Activated CD4-positive, CD25-positive, alpha-beta regulatory T cell treated with anti-CD3 and anti-CD28 coated beads, Interleukin-2, amount 50 U/mL, for 16 hours (primary cell): ENCODE measurements around the gene GNB5.

Source experiments
- DNase-seq: peaks from one replicate; pipeline ENCODE4 v3.0.0-alpha.2; 2020; ENCODE audit warnings: low read depth, low spot score

GNB5 gene

DNA sequence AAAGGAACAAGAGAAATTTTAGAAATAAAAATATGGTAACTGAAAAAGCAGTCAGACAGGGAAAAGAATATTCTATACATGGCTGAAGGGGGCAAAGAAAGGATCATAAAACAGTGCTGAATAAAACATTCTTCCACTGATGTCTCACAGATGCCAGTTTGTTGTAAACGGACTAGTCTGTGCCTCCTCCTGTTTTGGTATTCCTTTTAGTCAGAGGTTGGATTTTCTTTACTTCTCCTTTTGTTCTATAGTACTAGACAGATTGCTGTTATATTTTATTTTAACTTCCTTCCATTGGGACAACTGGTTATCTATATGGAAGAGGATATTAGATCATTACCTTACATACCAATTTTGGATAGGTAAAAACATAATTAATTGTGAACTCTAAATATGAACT is 16.0 kb upstream of the GNB5 start:
- no peak for DNase-seq

DNA sequence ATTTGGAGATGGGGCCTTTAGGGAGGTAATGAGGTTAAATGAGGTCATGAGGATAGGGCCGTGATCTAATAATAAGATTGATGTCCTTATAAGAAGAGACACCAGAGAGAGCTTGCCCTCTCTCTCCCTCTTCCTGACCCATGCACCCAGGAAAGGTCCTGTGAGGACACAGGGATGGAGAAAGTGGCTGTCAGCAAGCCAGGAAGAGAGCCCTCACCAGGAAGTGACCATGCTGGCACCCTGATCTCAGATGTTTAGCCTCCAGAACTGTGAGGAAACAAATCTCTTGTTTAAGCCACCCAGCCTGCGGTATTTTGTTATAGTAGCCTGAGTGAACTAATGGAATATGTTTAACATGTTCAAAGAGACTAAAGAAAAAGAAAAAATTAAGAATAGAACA is 15.3 kb upstream of the GNB5 start:
- DNase-seq: no peak

DNA sequence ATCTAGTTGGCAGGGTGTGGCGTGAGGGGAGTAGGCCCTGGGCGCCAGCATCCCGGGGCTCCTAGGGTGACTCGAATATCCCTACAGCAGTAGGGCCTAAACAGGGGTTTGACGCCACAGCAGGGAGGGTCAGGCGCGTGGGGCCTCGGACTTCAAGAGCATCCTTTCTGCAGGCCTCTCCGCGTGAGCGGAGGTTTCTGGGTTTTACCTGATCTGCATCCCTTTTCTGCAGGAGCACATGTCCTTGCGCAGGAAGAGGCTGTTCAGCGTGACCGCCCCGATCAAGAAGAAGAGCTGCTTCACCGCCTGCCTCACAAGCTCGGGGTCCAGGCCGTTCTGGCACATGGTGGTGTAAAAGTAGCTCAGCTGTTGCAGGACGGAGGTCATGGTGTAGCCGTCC is 13.5 kb upstream of the GNB5 start:
- no peak for DNase-seq

DNA sequence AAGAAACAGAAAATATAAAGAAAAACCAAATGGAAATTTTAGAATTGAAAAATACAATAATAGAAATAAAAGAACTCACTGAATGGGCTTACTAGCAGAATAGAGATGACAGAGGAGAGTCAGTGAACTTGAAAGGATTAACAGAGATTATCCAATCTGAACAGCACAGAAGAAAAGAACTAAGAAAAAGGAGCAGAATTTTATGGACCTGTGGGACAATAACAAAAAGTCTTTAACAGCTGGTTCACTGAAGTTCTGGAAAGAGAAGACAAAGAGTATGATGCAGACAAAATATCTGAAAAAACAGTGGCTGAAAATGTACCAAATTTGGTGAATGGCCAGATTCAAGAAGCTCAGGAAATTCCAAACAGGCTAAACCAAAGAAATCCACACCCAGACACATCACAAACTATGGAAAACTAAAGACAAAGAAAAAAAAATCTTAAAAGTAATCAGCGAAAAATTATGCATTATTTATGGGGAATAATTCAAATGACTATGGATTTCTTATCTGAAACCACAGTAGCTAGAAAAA is 9.7 kb upstream of the GNB5 start:
- DNase-seq: no peak

DNA sequence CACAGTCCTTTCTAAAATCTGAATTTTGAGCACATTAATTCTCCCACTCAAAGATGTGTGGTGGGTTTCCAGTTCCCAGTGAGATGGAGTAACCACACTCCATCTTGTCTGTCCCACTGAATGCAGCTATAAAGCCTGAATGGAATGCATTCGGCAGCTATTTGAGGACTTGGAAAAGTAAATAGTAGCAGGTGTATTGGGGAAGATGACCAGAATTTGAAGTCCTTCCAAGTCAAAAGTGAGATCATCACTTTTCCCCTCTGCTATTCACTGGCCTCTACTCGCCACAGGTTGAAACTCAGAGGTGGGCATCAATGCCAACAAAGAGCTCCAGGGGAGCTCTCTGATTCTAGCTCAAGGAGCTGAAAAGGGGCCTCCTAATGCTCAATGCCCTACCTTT is 8.1 kb upstream of the GNB5 start:
- DNase-seq: no peak

DNA sequence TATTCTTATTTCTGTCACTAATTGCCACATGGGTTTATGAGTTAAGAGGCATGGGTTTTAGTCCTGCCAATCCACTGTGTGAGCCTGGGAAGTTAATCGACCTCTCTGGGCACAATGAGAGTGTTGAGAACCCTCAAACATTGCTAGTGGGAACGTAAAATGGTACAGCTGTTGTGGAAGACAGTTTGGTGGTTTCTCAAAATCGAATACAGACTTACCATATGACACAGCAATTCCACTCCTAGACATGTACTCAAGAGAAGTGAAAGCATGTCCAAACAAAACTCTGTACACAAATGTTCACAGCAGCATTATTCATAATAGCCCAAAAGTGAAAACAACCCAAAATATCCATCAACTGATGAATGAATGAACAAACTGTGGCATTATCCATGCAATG is 5.7 kb upstream of the GNB5 start:
- DNase-seq: no peak

DNA sequence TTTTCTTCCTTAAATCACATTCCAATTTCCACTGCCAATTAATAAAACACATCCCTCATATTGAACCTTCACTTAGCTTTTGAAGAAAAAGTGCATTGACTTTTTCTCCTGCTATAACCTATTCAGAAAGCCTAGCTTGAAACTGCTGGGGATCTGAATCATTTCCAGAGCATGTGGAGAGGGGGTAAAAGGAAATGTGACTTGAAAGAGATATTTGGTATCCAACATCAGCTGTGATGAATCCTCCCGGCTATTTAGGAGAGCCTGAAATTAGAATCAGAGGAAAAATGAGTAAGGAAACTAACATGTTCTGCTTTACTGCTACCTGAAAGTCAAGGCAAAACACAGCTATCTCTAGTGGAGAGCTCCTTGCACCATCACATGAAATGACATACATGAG is 2.6 kb upstream of the GNB5 start:
- no peak for DNase-seq

DNA sequence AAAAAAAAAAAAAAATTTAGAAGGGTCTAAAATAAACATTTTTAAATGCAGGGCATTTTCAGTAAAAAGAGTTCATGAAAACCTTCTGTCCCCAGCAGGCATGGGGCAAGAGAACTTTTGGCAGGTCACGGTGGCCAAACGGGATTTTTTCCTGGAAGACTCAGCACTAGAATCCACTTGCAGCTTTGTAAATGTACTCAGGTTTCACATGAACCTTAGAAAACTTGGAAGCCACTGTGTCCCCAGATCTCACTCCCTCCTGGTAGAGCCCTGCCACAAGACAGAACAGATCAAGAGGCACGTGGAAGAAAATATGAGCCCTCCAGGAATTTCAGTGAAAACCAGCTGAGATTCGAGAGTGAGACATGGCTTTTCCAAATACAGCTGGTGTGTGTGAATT is 2.1 kb upstream of the GNB5 start:
- DNase-seq: no peak

DNA sequence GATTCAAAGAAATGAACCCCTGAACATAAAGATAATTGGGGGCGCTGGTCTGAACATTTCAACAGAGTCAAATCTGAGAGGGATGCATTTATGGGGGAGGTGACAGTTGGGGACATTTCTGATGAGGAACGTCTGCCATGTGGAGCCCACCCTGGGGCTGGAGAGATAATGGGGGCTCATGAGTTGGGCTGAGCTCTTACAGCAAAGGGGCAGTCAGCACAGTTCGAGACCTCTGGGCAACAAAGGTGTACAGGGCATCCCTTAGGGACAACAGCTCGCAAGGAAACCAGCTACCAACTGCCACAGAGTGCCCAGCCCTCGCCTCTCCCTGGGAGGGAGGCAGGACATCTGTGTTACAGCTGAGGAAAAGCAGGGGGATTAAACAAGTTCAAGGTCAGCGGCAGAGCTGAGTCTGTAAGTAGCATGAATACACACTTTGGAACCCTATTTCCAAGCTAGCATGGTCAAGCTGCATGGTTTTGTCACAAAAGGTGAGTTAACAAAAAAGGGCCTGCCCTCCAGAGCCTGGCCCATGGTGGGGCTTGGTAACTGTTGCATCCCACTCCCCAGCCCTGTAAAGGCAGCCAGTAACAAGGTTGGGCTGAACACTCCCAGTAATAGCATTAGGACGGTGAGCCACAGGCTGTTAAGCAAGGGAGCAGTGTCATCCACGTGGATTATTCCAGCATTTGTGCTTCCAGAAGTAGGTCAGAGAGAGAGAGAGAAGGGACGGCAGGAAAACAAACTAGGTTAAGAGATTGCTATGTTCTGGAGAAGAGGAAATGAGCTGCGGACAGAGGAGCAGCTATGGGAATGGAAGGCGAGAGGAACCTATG is 4.3 kb downstream of the GNB5 start:
- no peak for DNase-seq

DNA sequence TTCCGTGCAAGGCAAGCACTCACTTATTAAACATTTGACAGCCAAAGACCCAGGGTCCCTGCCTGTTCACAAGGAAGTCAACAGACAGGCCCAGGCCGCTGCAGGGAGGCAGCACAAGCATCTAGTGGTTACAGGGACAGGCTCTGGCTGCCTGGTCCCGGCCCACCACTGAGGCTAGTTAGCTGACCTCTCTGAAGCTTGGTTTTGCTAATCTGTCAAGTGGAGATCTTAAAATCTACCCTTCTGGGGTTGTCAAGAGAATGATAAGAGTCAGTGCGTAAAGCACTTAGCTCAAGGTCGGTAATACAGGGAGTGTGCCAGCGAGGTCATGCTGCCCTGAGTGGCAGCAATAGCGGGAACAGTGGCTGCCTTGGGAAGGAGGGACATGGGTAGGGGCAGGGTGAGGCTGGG is 6.0 kb downstream of the GNB5 start:
- DNase-seq: no peak

DNA sequence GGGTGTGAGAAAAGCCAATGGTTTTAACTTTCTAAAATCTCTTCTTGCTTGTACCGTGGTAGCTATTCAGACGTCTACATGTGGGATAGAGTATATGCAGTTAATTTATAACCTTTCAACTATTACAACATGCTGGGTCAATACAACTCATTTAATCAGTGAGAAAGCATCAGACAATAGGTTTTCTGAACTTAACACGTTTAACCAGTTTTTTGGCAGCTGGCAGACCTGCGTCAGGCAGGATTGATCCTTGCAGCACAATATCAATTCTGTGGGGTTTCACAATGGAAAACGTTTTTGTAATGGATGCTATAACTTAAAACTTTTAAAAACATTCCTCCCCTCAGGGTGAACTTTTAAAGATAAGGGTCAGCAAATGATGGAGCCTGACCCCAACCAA is 6.5 kb downstream of the GNB5 start:
- DNase-seq: no peak

DNA sequence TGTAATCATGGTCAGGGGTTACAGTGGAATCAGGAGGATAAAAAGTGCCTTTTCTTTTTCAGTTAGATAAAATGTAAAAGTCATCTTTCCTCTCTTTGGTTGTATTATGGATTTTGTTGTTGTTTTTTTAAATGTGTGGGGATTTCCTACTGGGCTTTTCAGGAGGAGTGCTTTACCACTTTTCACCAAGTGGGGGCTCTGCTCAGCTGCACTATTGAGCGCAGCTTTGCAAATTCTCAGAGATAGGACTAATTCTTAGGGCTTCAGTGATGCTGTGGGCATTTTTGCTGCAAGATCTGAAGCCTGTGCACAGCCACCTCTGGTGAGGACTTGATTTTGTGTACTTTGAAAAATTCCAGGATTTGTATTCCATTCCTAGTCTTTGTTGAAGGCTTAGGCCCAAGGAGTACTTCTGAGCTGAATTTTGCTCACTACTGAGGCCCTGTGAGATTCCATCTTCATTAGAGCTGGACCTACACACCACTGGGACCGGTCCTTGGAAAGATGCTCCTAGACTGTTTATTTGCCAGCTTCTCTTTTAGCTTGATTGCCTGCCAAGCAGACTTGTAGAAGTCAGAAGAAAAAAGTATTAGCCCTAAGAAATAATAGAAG is 7.5 kb downstream of the GNB5 start:
- DNase-seq: no peak

DNA sequence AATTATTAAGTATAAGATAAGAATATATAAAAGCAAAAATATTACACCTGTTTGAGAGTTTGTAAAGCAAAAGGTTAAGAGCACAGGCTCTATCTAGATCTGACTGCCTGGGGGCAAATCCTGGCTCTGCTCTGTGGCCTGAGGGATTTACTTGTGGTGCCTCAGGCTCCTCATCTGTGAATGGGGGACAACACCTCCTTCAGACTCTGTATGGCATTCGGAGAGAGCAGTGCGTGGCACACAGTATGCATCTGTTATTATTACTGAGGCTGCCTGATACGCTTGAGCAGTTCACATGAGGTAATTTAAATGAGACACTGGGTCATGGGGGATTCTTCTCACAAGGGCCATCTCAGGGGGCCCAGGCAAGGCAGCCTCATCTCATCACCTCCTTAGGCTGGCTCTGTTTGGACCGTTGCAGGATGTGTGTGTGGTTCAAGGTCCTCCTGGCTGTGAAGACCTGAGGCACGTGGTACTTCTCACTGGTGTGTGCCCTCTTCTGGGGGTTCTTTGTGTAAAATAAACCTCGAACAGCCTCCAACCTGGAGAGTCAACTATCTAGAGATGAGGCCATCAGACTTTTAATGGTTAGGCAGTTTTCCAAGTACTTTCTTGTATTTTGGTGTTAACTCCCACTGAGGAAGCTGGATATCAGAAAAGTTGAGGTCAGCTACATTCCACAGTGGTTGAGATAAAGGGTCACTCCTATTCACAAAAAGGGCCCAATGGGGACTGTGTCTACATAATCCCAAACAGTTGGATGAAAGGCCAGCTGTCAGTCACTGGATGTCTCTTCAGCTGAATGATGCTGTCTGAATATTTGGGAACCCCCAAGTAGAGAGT is 9.0 kb downstream of the GNB5 start:
- DNase-seq: no peak

DNA sequence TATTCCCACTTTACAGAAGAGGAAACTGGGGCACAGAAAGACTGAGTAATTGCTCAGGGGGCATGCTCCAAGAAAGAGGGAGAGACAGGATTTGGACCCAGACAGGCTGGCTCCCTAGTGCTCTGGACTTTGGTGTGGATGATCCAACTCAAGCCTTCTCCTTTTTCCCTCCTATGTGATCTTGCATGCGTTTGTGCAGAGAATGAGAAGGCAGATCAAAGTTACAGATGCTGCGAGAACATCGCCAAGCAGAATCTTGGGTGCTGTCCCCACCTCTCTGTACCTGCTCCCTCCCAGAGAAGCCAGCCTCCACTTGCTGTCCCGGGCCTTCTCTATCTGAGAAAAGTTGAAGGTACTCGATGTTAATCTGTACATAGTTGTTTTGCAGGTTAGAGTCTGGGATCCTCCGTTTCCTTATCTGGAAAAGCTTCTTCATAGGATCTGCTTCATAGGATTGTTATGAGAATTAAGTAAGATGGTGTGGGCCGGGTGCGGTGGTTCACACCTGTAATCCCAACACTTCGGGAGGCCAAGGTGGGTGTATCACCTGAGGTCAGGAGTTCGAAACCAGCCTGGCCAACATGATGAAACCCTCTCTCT is 10.2 kb downstream of the GNB5 start:
- no peak for DNase-seq

DNA sequence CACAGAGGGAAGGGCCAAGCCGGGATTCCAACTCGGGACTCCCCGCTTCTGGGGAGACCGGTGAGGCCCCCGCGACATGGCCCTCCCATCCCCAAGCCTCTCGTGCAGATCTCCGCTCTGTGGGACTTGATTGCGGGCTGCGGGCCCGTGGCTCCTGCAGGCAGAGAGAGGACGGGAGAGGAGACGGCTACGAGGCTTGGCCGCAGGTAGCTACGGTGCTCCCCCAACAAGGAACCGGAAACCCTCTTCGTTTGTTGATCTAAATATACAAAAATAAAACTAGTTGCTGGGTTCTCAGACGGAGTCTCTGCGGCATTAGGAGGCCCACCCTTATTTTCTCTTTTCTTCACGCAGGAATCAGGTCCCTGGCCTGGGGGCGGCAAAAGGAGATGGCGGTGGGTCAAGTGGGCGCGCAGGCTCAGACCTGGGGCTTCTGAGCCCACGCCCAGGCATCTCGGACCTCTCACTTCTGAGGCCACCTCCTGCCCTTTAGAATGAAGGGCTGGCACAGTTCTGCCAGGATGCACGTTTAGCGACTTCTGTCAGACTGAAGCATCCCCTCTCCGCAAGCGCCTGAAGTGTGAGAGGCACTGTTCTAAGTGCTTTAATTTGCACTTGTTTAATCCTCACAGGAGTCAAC is 10.9 kb downstream of the GNB5 start:
- DNase-seq: peak; percentile 7

DNA sequence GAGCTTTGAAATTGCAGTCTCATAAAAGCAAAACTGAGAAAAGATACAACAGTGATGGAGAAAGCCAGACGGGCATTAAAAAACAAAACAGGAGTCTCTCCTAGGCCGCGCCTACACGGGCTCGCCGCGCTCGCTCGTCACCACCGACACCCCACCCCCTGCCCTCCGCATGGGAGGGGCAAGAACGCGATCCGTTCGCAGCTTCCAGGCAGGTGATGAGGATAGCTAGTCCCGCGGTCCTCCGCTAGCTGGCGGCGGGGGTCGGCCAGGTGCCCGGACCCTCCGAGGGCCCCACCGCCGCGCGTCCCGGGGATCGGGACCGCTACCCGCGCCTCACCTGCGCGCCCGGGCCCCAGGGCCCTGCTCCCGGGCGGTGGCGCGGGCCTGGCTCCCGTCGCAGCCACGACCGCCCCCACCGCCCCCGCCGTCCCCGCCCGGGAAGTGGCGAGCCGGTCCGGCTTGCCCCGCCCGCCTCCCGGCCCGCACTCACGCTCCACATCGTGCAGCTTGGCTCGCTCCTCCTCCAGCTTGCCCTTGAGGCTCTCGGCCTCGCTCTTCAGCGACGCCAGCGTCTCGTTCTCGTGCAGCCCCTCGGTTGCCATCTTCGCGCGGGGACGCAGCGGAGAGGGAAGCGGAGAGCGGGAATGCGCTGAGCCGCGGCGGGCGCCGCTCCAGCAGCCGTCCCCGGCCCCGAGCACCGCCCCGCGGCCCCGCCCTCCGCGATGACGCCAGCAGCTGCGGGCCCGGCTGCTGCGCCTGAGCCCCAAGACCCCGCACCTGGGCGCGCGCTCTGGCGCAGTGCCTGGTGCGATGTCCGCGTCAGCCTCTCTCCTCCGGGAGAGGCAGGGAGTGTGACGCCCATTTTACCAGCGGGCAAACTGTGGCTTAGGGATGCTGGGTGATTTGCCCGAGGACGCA is 11.7 kb downstream of the GNB5 start:
- peak; percentile 84 for DNase-seq

DNA sequence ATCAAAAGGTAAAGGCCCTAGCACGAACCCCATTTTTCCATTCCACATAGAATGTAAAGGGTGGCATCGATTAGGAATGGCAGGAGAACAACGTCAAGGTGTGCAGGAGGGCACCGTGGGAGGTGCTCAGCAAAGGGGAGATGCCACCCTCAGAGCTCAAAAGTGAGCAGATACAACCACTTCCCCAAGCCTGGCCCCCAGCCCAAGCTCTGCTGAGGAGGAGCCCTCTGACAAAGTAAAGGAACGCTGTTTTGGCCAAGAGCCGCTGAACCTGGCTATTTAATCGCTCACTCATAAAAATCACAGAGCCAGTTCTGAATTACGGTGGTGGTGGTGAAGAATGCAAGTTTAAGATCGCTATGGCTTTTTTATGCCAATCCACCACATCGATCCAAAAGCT is 12.4 kb downstream of the GNB5 start:
- DNase-seq: no peak

DNA sequence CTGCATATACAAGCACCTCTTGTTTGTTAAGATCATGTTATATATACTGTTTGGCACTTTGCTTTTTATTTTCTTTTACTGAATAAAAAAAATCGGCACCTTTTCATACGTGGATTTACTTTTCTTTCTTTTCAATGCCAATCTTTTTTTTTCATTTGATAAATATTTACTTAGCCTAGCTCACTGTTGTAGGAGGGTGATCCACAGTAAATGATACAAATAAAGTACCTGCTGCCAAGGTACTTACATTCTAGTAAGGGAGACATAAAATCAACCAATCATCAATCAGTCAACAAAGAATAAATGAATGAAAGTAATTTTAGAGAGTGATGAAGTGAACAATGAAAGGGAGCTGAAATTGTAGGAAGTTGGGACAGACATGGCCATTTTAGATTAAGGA is 18.3 kb downstream of the GNB5 start:
- no peak for DNase-seq

DNA sequence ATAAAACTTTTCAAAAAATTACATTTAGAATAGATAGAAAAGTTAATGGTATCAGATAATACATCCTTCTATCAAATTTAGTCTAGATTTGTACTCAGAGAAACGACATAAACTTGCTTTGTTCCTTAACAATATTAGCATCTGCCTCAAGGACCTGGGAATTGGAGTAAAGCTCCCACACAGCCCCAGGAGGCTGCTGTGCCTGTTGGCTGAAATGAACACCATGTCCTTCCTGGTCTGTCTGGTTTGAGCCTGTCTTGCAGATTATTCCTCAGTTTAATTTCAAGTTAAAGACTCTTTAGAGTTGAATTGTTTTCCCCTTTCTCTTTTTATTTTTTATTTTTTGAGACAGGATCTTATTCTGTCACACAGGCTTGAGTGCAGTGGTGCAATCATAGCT is 19.4 kb downstream of the GNB5 start:
- DNase-seq: no peak

DNA sequence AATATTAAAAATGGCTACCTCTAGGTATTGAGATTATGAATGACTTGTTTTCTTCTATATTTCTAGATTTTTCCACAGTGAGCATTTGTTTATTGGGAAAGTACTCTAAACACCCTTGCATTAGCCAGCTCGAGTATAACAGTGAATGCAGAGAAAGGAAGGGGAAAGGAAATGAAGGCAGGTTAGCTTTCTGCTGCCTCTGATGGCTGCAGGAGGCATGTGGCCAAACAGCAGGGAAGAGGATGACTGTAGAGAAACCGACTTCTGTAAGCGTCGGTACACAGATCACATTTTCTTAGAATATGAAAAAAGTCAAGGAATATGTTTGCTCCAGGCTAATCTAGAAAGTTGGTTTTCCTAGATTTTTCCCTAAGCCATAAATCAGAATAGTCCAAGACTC is 19.8 kb downstream of the GNB5 start:
- DNase-seq: no peak
